ENCODE measurements around the gene AFAP1. TPM values are rescaled to one million over a fixed set of nuclear protein-coding genes. Genes with fewer than 3 reads are reported as not detected.

The AFAP1 gene
- total and polyA plus RNA-seq, 8 donors: 3.2 to 15.9 (median 6.3) TPM

DNA sequence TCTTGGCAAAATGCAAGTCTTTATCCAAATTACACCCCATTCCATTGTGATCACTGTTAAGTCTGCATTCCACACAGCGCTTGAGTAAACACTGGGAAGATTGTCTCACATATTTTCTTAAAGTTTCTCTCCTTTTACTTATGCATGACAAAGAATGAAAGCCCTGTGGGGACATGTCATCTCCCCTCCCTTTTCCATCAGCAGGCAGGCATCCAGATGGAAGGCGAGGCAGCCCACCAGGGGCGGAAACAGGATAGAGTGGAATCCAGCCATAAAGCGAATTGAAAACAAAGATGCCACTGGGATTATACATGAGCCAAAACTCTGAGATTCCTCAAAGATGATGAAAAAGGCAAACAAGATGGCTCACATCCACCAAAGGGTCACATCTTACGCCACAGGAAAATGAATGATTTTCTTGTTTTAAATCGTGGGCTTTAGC is 78.2 kb downstream of the AFAP1 start:
- no peaks in the 10 kb centered on the region for H3K27me3 ChIP-seq
- FAIRE-seq (no peak), DNase-seq (no peak), ATAC-seq (no peak)
- TF ChIP-seq, protein P1, sequence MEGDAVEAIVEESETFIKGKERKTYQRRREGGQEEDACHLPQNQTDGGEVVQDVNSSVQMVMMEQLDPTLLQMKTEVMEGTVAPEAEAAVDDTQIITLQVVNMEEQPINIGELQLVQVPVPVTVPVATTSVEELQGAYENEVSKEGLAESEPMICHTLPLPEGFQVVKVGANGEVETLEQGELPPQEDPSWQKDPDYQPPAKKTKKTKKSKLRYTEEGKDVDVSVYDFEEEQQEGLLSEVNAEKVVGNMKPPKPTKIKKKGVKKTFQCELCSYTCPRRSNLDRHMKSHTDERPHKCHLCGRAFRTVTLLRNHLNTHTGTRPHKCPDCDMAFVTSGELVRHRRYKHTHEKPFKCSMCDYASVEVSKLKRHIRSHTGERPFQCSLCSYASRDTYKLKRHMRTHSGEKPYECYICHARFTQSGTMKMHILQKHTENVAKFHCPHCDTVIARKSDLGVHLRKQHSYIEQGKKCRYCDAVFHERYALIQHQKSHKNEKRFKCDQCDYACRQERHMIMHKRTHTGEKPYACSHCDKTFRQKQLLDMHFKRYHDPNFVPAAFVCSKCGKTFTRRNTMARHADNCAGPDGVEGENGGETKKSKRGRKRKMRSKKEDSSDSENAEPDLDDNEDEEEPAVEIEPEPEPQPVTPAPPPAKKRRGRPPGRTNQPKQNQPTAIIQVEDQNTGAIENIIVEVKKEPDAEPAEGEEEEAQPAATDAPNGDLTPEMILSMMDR (IDR thresholded peaks at IDR 0.05): no peak
- intact Hi-C loops (cut with DNase I): no loop called here
- H3K36me3 ChIP-seq: no peaks in the 10 kb centered on the region
- no peak overlapping the region for H3K27ac ChIP-seq
- H3K4me1 ChIP-seq: no peaks in the 10 kb centered on the region
- 83 to 84% methylated on average over 6 of the region's 6 CpGs for WGBS, 2 donors
- H3K9me3 ChIP-seq: no peaks in the 10 kb centered on the region
- H3K4me3 ChIP-seq: no peak overlapping the region

DNA sequence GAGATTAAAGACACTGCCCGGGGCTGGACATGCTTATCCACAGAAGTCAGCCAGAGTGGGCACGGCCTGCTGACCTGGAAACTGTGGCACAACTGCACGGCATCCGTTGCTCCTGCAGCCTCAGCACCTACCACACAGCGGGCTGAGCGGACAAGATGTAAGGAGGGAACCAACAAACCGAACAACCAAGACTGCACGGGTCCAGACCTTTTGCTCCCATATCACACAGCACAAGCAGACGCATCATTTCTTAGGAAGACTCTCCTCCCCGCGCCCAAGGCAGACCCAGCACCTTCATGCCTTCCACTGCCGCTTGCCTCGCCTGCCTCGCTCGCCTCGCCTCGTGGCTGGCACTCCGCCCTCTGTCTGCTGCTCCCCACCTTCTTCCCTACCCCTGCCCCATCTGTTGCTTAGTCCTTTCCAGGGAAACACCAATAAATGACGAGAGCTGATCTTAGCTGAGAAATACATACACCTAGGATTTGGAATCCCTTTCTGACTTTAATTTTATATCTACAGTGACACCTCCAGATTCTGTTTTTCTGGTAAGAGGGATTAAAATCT is 79.0 kb downstream of the AFAP1 start:
- H3K27me3 ChIP-seq: no peaks in the 10 kb centered on the region
- WGBS, 2 donors: 93 to 94% methylated on average over 19 of the region's 19 CpGs
- H3K4me3 ChIP-seq: no peak overlapping the region
- H3K27ac ChIP-seq: no peak overlapping the region
- ATAC-seq (no peak), FAIRE-seq (no peak), DNase-seq (no peak)
- no peaks in the 10 kb centered on the region for H3K9me3 ChIP-seq
- intact Hi-C loops (cut with DNase I): no loop called here
- no peaks in the 10 kb centered on the region for H3K4me1 ChIP-seq
- H3K36me3 ChIP-seq: no peaks in the 10 kb centered on the region
- TF ChIP-seq, protein P1 (IDR thresholded peaks at IDR 0.05): no peak

DNA sequence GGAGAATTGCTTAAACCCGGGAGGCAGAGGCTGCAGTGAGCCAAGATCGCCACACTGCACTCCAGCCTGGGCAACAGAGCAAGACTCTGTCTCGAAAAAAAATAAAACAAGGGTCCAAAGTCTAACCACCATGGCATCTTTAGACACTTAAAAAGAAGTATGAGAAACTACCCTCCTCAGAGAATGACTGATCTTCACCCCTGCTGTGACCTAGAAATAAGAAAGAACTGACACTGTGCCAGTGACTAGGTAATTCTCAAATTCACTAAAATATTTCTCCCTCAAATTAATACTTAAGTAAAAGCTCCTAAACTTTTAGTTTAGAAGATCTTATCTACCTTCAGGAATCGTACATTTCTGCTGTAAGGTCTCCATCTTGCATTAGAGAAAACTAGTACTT is 80.3 kb downstream of the AFAP1 start:
- DNase-seq: no peak
- no peaks in the 10 kb centered on the region for H3K9me3 ChIP-seq
- H3K4me1 ChIP-seq: no peaks in the 10 kb centered on the region
- TF ChIP-seq, protein P1 (IDR thresholded peaks at IDR 0.05): no peak
- ATAC-seq: no peak
- H3K27me3 ChIP-seq: no peaks in the 10 kb centered on the region
- no peak overlapping the region for H3K4me3 ChIP-seq
- H3K36me3 ChIP-seq: no peaks in the 10 kb centered on the region
- 75 to 76% methylated on average over 4 of the region's 4 CpGs for WGBS, 2 donors
- intact Hi-C loops (cut with DNase I): no loop called here
- H3K27ac ChIP-seq: no peak overlapping the region
- no peak for FAIRE-seq

DNA sequence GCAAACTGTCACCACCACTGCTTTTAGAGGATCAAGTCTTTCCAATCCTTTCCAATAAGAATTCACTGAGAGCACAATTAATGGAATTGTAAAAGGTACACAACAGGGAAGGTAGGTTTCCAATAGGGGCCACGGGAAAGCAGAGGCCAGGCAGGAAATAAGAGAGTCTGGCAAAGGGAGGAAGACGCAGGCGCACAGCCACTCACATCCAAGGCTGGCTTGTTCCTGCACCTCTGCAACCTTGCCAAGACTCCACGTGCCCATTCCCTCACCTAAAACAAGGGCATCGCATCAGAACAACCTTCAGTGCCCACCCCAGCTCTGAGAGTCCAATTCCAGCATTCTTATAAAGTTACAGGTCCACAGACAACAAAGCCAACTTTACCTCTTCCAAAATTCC is 81.2 kb downstream of the AFAP1 start:
- ATAC-seq (no peak), DNase-seq (no peak), FAIRE-seq (no peak)
- no peak overlapping the region for H3K4me3 ChIP-seq
- H3K27ac ChIP-seq: no peak overlapping the region
- H3K27me3 ChIP-seq: no peaks in the 10 kb centered on the region
- no peaks in the 10 kb centered on the region for H3K4me1 ChIP-seq
- intact Hi-C loops (cut with DNase I): no loop called here
- 81 to 82% methylated on average over 5 of the region's 5 CpGs for whole genome bisulfite sequencing, 2 donors
- H3K36me3 ChIP-seq: no peaks in the 10 kb centered on the region
- TF ChIP-seq, protein P1 (IDR thresholded peaks at IDR 0.05): no peak
- H3K9me3 ChIP-seq: no peaks in the 10 kb centered on the region

DNA sequence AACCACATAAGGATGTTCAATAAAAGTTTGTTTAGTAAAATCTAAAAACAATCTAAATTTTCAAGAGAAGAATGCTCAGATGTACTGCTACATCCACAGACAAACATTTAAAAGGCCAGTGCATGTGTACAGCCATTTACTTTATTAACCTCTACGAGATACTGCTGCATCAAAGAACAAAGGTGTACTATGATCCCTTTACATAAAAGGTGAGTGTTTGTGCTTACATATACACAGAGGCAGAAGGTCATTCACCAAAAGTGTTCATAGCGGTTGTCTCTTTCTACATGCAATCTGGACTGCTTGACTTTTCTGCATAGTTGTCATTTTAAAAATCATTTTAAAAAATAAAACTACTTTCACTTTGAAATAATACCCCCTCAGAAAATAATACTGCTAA is 81.7 kb downstream of the AFAP1 start:
- intact Hi-C loops (cut with DNase I): no loop called here
- Histone ChIP-seq H3K4me3 (no peak overlapping the region), H3K27ac (no peak overlapping the region), H3K27me3 (no peaks in the 10 kb centered on the region), H3K4me1 (no peaks in the 10 kb centered on the region), H3K36me3 (no peaks in the 10 kb centered on the region), H3K9me3 (no peaks in the 10 kb centered on the region)
- TF ChIP-seq, protein P1 (IDR thresholded peaks at IDR 0.05): no peak
- ATAC-seq (no peak), FAIRE-seq (no peak), DNase-seq (no peak)
- WGBS, 2 donors: 47 to 75% methylated on average over 2 of the region's 2 CpGs
